SK-N-SH treated with all-trans-retinoic acid at 6 μM for 48 hours (cell line): Measurements from ENCODE around the gene PGP.

ENCODE experiments used
- ATAC-seq: fragments of 200-7000 bp; cut with Tn5 transposase; 3 replicates; pipeline ENCODE4 v1.9.1; 2020; ENCODE audit warnings: mild to moderate bottlenecking, moderate library complexity
- BACH2 ChIP-seq: fragments of 250-450 bp; sonication (Bioruptor Pico); IDR thresholded peaks from 2 replicates; pipeline ENCODE4 v1.9.0; 2021; ENCODE audit warnings: mild to moderate bottlenecking, borderline replicate concordance
- CSRNP3 ChIP-seq: fragments of 250-450 bp; sonication (Bioruptor Pico); IDR thresholded peaks from 2 replicates; pipeline ENCODE4 v1.5.1; 2021; ENCODE audit warnings: mild to moderate bottlenecking, moderate library complexity
- ESRRG ChIP-seq: fragments of 250-450 bp; sonication (Bioruptor Pico); IDR thresholded peaks from 2 replicates; pipeline ENCODE4 v1.6.1; 2021; ENCODE audit warnings: mild to moderate bottlenecking
- GLIS3 ChIP-seq: fragments of 250-450 bp; sonication (Bioruptor Pico); IDR thresholded peaks from 2 replicates; pipeline ENCODE4 v1.5.0; 2020; ENCODE audit warnings: mild to moderate bottlenecking, moderate library complexity
- ISL1 ChIP-seq: fragments of 250-450 bp; sonication (Bioruptor Pico); IDR thresholded peaks from 2 replicates; pipeline ENCODE4 v2.1.2; 2022; ENCODE audit warnings: mild to moderate bottlenecking, moderate library complexity
- OSR1 ChIP-seq: fragments of 250-450 bp; sonication (Bioruptor Pico); IDR thresholded peaks from 2 replicates; pipeline ENCODE4 v1.8.0; 2022; ENCODE audit warnings: moderate library complexity, mild to moderate bottlenecking, inconsistent platforms
- PPARA ChIP-seq: fragments of 250-450 bp; sonication (Bioruptor Pico); IDR thresholded peaks from 2 replicates; pipeline ENCODE4 v1.5.0; 2020; ENCODE audit warnings: mild to moderate bottlenecking, borderline replicate concordance
- RARB ChIP-seq: fragments of 250-450 bp; sonication (Bioruptor Pico); IDR thresholded peaks from 2 replicates; pipeline ENCODE4 v1.8.0; 2021; ENCODE audit warnings: mild to moderate bottlenecking, moderate library complexity
- TOX ChIP-seq: fragments of 250-450 bp; sonication (Bioruptor Pico); IDR thresholded peaks from 2 replicates; pipeline ENCODE4 v1.8.0; 2021; ENCODE audit warnings: mild to moderate bottlenecking, moderate library complexity, borderline replicate concordance
- TSHZ2 ChIP-seq: fragments of 250-450 bp; sonication (Bioruptor Pico); IDR thresholded peaks from 2 replicates; pipeline ENCODE4 v1.5.0; 2020; ENCODE audit warnings: mild to moderate bottlenecking, moderate library complexity
- ZC3H10 ChIP-seq: fragments of 250-450 bp; sonication (Bioruptor Pico); IDR thresholded peaks from 2 replicates; pipeline ENCODE4 v1.5.1; 2021; ENCODE audit warnings: mild to moderate bottlenecking, moderate library complexity
- ZFP3 ChIP-seq: fragments of 250-450 bp; sonication (Bioruptor Pico); IDR thresholded peaks from 2 replicates; pipeline ENCODE4 v1.5.0; 2020; ENCODE audit warnings: mild to moderate bottlenecking, moderate library complexity
- ZFP30 ChIP-seq: fragments of 450-650 bp; formaldehyde crosslinking; IDR thresholded peaks from 2 replicates; pipeline ENCODE4 v1.5.0; 2022; ENCODE audit warnings: mild to moderate bottlenecking, moderate library complexity
- ZNF565 ChIP-seq: fragments of 450-650 bp; formaldehyde crosslinking; conservative IDR thresholded peaks from 2 replicates; pipeline ENCODE4 v1.5.0; 2020; ENCODE audit warnings: low read depth, mild to moderate bottlenecking, moderate library complexity
- ZNF70 ChIP-seq: fragments of 450-650 bp; formaldehyde crosslinking; IDR thresholded peaks from 2 replicates; pipeline ENCODE4 v1.5.0; 2020; ENCODE audit warnings: mild to moderate bottlenecking, moderate library complexity
- ZNF8 ChIP-seq: fragments of 450-650 bp; formaldehyde crosslinking; IDR thresholded peaks from 2 replicates; pipeline ENCODE4 v1.5.0; 2020; ENCODE audit warnings: mild to moderate bottlenecking, moderate library complexity
- TF ChIP-seq, protein P1 (sequence below): fragments of 250-450 bp; sonication (Bioruptor Pico); IDR thresholded peaks from 2 replicates; pipeline ENCODE4 v1.8.0; 2021; ENCODE audit warnings: low read depth, mild to moderate bottlenecking, moderate library complexity, borderline replicate concordance
- TF ChIP-seq, protein P2 (sequence below): fragments of 250-450 bp; sonication (Bioruptor Pico); IDR thresholded peaks from 2 replicates; pipeline ENCODE4 v1.5.1; 2020; ENCODE audit warnings: low read depth, mild to moderate bottlenecking, moderate library complexity
- TF ChIP-seq, protein P3 (sequence below): fragments of 250-450 bp; sonication (Bioruptor Pico); IDR thresholded peaks from 2 replicates; pipeline ENCODE4 v1.8.0; 2020; ENCODE audit warnings: mild to moderate bottlenecking, moderate library complexity, borderline replicate concordance

PGP gene

GRCh38 chr16:2226918-2227317 lies 12.3 kb upstream of the PGP start:
- no peak for TF ChIP-seq CSRNP3 (CRISPR knock-in tag)
- TF ChIP-seq ISL1 (CRISPR knock-in tag), result no peak
- no peak for TF ChIP-seq TOX (CRISPR knock-in tag)
- no peak for TF ChIP-seq PPARA (CRISPR knock-in tag)
- no peak for TF ChIP-seq BACH2
- TF ChIP-seq, protein P1, sequence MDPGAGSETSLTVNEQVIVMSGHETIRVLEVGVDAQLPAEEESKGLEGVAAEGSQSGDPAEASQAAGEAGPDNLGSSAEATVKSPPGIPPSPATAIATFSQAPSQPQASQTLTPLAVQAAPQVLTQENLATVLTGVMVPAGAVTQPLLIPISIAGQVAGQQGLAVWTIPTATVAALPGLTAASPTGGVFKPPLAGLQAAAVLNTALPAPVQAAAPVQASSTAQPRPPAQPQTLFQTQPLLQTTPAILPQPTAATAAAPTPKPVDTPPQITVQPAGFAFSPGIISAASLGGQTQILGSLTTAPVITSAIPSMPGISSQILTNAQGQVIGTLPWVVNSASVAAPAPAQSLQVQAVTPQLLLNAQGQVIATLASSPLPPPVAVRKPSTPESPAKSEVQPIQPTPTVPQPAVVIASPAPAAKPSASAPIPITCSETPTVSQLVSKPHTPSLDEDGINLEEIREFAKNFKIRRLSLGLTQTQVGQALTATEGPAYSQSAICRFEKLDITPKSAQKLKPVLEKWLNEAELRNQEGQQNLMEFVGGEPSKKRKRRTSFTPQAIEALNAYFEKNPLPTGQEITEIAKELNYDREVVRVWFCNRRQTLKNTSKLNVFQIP (CRISPR knock-in tag), result no peak
- no peak for TF ChIP-seq ZNF565 (CRISPR knock-in tag)
- no peak for TF ChIP-seq ZC3H10
- TF ChIP-seq ZFP3 (CRISPR knock-in tag), result no peak
- no peak for TF ChIP-seq OSR1 (CRISPR knock-in tag)
- TF ChIP-seq ZFP30 (CRISPR knock-in tag), result no peak
- no peak for TF ChIP-seq ZNF70
- TF ChIP-seq ESRRG (CRISPR knock-in tag), result no peak
- no peak for TF ChIP-seq GLIS3 (CRISPR knock-in tag)
- TF ChIP-seq RARB (CRISPR knock-in tag), result no peak
- TF ChIP-seq, protein P2, sequence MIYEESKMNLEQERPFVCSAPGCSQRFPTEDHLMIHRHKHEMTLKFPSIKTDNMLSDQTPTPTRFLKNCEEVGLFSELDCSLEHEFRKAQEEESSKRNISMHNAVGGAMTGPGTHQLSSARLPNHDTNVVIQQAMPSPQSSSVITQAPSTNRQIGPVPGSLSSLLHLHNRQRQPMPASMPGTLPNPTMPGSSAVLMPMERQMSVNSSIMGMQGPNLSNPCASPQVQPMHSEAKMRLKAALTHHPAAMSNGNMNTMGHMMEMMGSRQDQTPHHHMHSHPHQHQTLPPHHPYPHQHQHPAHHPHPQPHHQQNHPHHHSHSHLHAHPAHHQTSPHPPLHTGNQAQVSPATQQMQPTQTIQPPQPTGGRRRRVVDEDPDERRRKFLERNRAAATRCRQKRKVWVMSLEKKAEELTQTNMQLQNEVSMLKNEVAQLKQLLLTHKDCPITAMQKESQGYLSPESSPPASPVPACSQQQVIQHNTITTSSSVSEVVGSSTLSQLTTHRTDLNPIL, result no peak
- TF ChIP-seq TSHZ2 (CRISPR knock-in tag), result no peak
- TF ChIP-seq ZNF8, result no peak
- TF ChIP-seq, protein P3, sequence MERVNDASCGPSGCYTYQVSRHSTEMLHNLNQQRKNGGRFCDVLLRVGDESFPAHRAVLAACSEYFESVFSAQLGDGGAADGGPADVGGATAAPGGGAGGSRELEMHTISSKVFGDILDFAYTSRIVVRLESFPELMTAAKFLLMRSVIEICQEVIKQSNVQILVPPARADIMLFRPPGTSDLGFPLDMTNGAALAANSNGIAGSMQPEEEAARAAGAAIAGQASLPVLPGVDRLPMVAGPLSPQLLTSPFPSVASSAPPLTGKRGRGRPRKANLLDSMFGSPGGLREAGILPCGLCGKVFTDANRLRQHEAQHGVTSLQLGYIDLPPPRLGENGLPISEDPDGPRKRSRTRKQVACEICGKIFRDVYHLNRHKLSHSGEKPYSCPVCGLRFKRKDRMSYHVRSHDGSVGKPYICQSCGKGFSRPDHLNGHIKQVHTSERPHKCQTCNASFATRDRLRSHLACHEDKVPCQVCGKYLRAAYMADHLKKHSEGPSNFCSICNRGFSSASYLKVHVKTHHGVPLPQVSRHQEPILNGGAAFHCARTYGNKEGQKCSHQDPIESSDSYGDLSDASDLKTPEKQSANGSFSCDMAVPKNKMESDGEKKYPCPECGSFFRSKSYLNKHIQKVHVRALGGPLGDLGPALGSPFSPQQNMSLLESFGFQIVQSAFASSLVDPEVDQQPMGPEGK (CRISPR knock-in tag), result no peak
- no peak for ATAC-seq

- ATAC-seq, result no peak
- TF ChIP-seq ISL1 (CRISPR knock-in tag), result no peak
- no peak for TF ChIP-seq ZNF70
- no peak for TF ChIP-seq ZNF565 (CRISPR knock-in tag)
- no peak for TF ChIP-seq CSRNP3 (CRISPR knock-in tag)
- TF ChIP-seq, protein P2, result no peak
Observed at GRCh38 chr16:2226245-2226793, 11.7 kb upstream of the PGP start.
